ENCODE results near the gene R3HDM2.

- TF ChIP-seq CTCF (IDR thresholded peaks at IDR 0.05) (no peak), POLR2A (IDR thresholded peaks at IDR 0.05) (no peak), EP300 (IDR thresholded peaks at IDR 0.05) (no peak)
These were observed 61.6 kb downstream of the R3HDM2 start for GRCh38 chr12:57369202-57369601.

Data from suprapubic skin (tissue), 3 donors.